Activated T-cell treated with anti-CD3 and anti-CD28 coated beads for 48 hours (primary cell): ENCODE results near the gene RAB26.
A peak's percentile ranks its signal among the peaks of the same experiment; 100 is the strongest.
"Not testable (repeated sequence)": the region's sequence is repeated elsewhere in the genome, so short reads cannot be mapped to it uniquely, and the experiment has no call there.

ENCODE experiments used
- DNase-seq: peaks from one replicate; pipeline ENCODE4 v3.0.0-alpha.2; 2020; ENCODE audit warnings: low read depth

RAB26 gene

GRCh38 chr16:2117341-2117740 is 31.1 kb upstream of the RAB26 start:
- DNase-seq: not testable (repeated sequence)

GRCh38 chr16:2117960-2118722 is 30.3 kb upstream of the RAB26 start:
- not testable (repeated sequence) for DNase-seq

- DNase-seq: not testable (repeated sequence)
Measured at GRCh38 chr16:2121325-2121724, 27.1 kb upstream of the RAB26 start.

- DNase-seq: no peak
Measured at GRCh38 chr16:2121853-2122252, 26.6 kb upstream of the RAB26 start.

GRCh38 chr16:2122429-2122828 is 26.0 kb upstream of the RAB26 start:
- DNase-seq: no peak

- DNase-seq: not testable (repeated sequence)
Measured at GRCh38 chr16:2122934-2123683, 25.3 kb upstream of the RAB26 start.

- DNase-seq: not testable (repeated sequence)
Measured at GRCh38 chr16:2123706-2124376, 24.6 kb upstream of the RAB26 start.

GRCh38 chr16:2124377-2124693 is 24.1 kb upstream of the RAB26 start:
- not testable (repeated sequence) for DNase-seq

GRCh38 chr16:2124694-2125444 is 23.6 kb upstream of the RAB26 start:
- not testable (repeated sequence) for DNase-seq

- not testable (repeated sequence) for DNase-seq
Measured at GRCh38 chr16:2125609-2126008, 22.8 kb upstream of the RAB26 start.

GRCh38 chr16:2126161-2126743 is 22.2 kb upstream of the RAB26 start:
- not testable (repeated sequence) for DNase-seq

GRCh38 chr16:2126928-2127556 is 21.4 kb upstream of the RAB26 start:
- not testable (repeated sequence) for DNase-seq

GRCh38 chr16:2127630-2128280 is 20.7 kb upstream of the RAB26 start:
- not testable (repeated sequence) for DNase-seq

GRCh38 chr16:2129251-2129650 is 19.2 kb upstream of the RAB26 start:
- DNase-seq: not testable (repeated sequence)

- DNase-seq: not testable (repeated sequence)
Measured at GRCh38 chr16:2129890-2130447, 18.5 kb upstream of the RAB26 start.

GRCh38 chr16:2133797-2134196 is 14.6 kb upstream of the RAB26 start:
- DNase-seq: not testable (repeated sequence)

- not testable (repeated sequence) for DNase-seq
Measured at GRCh38 chr16:2135071-2135470, 13.4 kb upstream of the RAB26 start.

GRCh38 chr16:2135770-2136490 is 12.5 kb upstream of the RAB26 start, which contains the start of gene PKD1:
Gene PKD1 (minus strand): TSS chr16:2135898. CDS start chr16:2135689, 209 bp downstream.
- peak; percentile 100 for DNase-seq
